NCI-H128 (cell line): Measurements from ENCODE around the gene ZNF469.

Source experiments
- DNase-seq: peaks from one replicate; lab custom pipeline; 2025; ENCODE audit not compliant: unreplicated experiment; lab: John Stamatoyannopoulos, UW

The ZNF469 gene

DNA sequence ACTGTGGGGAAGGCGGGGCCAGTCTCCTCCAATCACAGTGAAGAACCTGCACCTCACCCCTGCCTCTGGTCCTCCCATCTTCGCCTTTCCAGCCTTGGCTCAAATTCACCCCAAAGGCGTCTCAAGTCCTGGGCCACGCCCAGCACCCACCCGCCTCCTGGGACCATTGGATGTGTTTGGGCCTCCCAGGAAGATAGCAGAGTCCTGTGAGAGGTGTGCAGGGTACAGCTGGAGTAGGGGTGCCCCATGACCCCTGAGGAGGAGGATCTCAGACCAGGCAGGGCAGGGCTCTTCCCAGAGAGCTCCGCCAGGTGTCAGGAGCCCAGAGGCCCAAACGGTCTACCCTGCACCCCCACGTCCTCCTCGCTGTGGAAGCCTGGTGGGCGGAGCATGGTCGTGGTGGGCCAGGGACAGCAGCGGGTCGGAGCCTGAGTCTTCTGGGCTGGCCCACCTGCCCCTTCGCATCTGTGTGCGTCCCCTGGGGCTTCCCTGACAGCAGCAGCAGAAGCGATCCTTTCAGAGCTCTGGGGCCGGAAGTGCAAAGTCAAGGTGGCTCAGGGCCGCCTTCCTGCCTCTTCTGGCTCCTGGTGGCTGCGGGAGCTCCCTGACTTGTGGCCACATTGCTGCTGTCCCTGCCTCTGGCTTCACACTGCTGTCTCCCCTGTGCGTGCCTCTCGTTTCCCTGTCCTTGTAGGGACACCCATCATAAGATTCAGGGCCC, 34.9 kb upstream of the ZNF469 start:
- no peak for DNase-seq

DNA sequence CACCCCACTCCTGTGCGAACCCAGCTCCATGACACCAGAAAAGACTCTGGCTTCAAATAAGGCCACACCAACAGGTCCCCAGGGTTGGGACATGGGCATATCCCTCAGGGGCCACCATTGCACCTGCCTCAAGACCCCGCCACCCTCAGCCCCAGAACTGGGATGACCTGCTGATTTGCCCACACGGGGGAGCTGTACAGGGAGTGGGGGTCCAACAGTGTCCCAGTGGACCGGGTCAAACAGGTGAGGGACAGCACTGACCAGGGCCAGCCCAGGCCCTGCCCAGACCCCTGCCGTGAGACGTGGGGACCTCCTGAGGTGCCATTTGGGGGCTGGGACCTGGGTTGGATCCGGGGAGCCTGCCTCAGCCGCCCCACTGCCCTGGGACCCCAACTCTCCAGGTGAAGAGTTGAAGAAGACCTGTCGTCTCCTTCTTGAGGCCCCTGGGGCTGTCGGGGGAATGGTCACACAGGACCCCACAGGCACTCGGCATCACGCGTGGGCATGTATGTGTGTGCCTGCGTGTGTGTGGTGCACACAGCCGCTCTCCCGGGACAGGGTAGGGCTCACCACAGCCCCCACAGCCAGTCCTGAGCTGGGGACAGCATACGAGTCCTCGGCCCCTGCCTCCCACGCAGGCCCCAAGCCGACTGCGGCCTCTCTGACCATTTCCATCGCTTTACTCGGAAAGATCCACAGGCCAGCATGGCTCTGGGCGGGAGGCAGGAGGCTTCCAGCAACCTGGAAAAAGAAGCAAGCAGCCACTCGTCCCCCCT, 34.2 kb upstream of the ZNF469 start:
- no peak for DNase-seq

DNA sequence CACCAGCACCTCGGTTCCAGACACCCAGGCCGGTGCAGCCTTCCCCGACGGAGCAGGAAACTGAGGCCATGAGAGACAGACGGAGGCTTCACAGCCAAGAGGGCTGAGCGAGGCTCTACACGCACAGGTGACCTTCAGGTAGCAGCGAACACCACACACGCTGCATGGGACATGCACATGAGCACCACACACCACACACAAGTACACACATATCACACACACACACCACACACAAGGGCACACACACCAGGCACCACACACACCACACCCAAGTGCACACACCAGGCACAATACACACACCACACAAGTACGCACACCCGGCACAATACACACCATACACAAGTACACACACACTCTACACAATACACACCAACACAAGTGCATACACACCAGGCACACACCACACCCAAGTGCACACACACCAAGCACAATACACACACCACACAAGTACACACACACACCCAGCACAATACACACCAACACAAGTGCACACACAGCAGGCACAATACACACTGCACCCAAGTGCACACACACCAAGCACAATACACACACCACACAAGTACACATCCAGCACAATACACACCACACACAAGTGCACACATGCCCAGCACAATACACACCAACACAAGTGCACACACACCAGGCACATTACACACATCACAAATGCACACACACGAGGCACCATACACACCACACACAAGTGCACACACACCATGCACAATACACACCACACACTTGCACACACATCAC, 33.4 kb upstream of the ZNF469 start:
- no peak for DNase-seq

- no peak for DNase-seq
Observed at GRCh38 chr16:88349903-88350900, 32.6 kb upstream of the ZNF469 start.

- no peak for DNase-seq
Observed at GRCh38 chr16:88350922-88351321, 31.8 kb upstream of the ZNF469 start.

DNA sequence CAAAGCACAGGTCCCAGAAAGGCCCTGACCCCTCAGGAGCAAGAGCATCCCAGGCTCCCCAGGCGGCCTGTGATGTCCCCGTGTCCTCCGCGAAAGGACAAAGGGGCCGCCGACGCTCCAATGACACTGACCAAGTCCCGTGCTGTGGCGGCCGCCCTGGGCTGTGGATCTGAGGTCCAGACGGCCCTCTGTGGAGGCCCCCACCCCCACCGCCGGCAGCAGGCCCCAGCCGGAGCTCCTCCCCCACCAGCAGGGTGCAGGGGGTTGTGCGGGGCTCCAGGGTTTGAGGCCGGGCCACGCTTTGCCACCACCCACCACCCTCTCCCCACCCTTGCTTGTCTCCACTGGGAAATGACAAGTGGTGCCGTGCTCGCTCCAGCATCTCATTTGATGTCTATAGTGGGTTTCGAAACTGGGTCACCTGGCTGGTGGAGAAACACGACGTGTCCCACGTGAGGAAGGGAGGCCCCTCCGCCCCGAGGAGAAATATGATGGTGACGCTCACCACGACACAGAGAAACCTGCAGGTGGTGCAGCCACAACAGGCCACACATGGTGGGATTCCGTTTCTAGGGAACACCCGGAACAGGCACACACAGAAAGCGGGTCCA, 31.2 kb upstream of the ZNF469 start:
- no peak for DNase-seq

DNA sequence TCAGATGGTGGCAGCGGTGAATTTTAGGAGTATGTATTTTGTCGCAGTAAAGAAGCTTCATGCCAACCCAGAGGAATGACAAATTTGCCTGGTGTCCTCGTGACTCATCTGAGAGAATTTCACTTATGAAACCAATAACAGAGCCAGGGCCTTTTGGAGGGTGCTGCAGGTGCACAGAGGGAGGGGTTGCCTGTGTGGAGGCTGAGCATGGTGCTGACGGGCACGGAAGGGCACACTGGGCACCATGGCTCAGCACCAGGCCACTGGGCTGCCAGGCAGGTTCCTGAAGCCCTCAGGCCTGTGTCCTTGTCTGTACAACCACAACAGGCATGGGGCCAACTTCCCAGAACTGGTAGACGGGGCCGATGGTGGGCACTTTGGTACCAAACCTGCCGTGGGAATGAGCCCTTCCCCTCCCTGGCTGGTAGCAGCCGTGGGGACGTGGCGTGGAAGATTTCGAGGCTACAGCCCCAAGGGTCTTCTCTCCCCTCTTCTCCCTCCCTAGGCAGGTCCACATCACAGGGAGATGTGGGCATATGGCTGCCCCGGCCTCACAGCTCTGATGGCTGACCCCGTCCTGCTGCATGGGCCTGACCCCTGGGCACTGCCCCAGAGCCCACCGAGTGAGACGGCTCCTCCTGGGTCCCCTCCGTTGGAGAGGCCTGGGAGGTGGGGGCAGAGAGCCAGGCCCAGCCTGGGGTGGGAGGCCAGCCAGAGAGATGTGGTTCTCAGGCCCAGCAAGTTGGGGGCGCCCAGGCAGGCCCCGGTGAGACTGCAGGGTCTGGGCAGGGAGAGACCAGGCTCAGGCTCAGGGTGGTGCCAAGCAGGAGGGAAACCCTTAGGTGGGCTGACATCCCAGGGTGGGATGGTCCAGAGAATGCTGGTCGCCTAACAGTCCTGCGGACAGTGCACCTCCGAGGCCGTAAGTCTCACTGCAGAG, 30.2 kb upstream of the ZNF469 start:
- no peak for DNase-seq

DNA sequence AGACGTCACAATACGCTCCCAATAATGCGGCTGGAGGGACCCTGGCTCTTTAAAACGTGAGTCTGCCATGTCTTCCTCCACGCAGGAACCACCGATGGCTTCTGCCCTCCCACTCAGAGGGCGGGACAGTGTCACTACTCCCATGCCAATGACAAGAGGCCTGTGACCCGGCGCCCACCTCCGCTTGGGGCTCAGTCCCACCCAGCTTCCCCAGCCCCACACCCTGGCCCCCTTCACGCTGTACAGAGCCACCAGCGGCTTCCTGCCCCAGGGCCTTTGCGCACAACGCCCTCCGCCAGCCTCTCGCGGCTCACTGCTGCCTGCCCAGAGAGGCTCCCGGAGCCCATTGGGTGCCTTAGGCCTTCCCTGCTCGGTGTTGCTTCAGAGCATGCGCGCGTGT, 29.5 kb upstream of the ZNF469 start:
- DNase-seq, result no peak

DNA sequence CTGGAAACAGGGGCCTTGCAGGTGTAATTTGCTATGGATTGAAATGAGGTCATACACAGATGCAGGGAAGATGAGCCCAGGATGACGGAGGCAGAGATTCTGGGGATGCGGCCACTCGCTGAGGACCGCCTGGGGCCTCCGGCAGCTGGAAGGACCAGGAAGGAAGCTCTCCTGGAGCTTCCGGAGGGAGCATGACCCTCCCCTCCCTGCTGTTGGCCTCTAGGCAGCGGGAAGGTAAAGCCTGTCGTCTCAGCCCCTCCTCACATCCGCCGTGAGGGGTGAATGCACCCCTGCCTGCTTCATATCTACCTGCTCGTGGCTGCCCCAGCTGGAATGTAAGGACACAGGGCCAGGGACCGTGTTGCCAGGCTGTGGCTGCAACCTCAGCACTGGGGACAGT, 29.1 kb upstream of the ZNF469 start:
- DNase-seq, result no peak

- DNase-seq, result no peak
Observed at GRCh38 chr16:88354229-88355092, 28.3 kb upstream of the ZNF469 start.

GRCh38 chr16:88355093-88355388, 27.7 kb upstream of the ZNF469 start:
- no peak for DNase-seq

DNA sequence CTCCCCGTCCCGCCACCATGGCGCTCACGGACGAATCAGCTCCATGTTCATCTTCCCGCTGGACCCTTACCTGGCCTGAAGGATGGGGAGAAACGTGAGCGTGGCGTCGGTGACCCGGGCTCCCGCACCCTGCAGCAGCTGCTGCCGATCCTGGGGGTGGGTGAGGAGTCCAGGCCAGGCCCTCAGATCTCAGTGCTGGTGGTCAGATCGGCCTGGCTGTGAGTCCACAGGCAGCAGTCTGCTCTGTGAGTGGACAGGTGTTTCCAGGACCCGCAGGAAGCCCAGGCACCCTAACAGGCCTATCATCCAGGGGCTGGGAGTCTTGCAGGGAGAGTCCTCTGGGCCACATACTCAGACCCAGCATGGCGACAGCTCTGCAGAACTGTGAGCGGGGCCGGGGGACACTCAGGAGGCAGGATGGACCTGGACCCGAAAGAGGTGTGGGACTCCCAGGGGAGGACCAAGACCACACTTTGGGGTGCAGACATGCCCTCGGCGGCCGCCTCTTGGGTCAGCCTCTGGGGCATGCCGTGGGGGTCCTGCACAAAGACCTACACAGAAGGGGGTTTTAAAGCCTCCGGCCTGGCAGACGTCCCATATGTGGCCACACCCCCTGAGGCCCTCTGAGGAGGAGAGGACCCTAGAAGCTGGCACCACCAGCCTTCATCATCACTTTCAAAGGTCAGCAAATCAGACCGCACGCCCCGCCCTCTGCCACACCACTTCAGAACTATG, 27.2 kb upstream of the ZNF469 start:
- DNase-seq, result no peak

- DNase-seq, result no peak
Observed at GRCh38 chr16:88356124-88356726, 26.5 kb upstream of the ZNF469 start.

- no peak for DNase-seq
Observed at GRCh38 chr16:88356727-88357199, 26.0 kb upstream of the ZNF469 start.

DNA sequence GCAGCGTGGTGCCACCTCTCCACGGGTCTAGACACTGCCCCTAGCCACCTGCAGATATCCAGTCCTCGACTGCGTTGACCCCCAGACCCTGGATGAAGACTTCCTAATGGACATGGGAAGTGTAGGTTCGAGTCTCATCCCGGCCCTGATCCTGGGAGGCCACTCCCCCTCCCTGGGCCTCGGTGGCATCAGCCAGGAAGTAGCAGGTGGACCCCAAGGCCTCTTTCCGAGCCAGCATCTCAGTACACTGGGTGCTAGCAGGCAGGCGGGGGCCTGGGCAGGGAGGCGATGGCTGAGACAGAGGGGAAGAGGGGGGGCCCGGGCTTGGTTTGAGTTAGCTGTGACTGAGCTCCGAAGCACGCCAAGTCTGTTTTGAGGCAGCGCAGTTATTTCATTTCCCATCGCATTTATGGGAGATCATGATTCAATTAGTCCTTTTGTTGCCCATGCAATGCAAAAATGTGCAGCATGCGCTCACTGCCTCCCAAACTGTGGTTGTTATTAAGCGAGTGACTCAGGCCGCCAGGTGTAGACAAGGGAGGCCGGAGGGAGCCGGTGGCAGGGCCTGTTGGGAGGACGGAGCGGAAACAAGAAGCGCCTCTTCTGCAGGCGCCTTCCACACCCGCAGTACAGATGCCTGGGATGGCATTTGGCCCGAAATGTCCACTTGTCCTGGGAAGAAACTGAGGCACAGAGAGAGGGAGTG, 25.3 kb upstream of the ZNF469 start:
- DNase-seq, result no peak

DNA sequence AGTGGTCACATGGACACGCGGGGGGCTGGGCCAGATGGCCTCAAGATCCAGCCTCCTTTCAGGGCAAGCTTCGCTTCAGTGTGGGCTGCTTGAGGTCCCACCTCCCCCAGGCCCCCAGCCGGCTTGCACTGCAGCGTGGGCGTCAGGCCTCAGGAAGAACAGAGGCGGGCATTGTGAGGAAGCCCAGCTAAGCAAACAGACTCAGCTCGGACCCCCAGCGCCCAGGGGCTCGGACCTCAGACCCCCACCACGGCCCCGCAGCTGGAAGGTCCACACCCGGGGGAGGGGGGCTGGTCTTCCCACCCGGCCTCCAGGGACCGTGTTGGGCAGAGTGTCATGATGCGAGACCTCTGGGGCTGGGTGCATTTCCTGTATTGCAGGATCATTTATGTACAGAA, 24.7 kb upstream of the ZNF469 start:
- no peak for DNase-seq

DNA sequence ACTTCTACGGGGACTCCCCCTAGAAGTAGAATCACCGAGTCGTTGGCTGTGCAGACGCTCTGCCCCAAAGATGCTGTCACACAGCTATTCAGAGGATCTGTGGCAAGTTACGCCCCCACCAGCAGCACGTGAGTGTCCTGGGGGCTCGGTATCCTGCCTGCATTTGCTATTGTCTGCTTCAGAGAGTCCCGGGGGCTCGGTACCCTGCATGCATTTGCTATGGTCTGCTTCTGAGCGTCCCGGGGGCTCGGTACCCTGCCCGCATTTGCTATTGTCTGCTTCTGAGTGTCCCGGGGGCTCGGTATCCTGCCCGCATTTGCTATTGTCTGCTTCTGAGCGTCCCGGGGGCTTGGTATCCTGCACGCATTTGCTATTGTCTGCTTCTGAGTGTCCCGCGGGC, 23.8 kb upstream of the ZNF469 start:
- DNase-seq, result no peak
